Stimulated activated memory B cell treated with anti-CD40 and anti-IgM and Interleukin-4, amounts not matched to agents 10 μg/mL and 1 μg/mL and 100 μg/mL, for 72 hours (primary cell): Measurements from ENCODE around the gene SMARCD1.

ENCODE experiments used
- ATAC-seq: fragments of 150-1000 bp; cut with Tn5 transposase; 2 replicates; pipeline ENCODE4 v1.10.0; 2021
- H3K27ac Mint-ChIP-seq: one replicate; pipeline ENCODE4 v1.8.0; 2022; ENCODE audit warnings: mild to moderate bottlenecking, mixed read lengths
- H3K27me3 Mint-ChIP-seq: one replicate; pipeline ENCODE4 v1.8.0; 2022; ENCODE audit warnings: mixed read lengths
- H3K36me3 Mint-ChIP-seq: one replicate; pipeline ENCODE4 v1.8.0; 2022; ENCODE audit warnings: mixed read lengths
- H3K4me1 Mint-ChIP-seq: one replicate; pipeline ENCODE4 v1.8.0; 2022; ENCODE audit warnings: mixed read lengths
- H3K4me3 Mint-ChIP-seq: one replicate; pipeline ENCODE4 v1.8.0; 2022; ENCODE audit warnings: mild to moderate bottlenecking, moderate library complexity, mixed read lengths
- H3K9me3 Mint-ChIP-seq: one replicate; pipeline ENCODE4 v1.8.0; 2022; ENCODE audit warnings: mixed read lengths

The SMARCD1 gene

GRCh38 chr12:50065726-50066310 is 19.3 kb upstream of the SMARCD1 start:
- peaks cover 37% of the 10 kb centered on the region for H3K27me3 Mint-ChIP-seq
- no peaks in the 10 kb centered on the region for H3K36me3 Mint-ChIP-seq
- no peak for ATAC-seq
- H3K4me3 Mint-ChIP-seq, result no peak overlapping the region
- H3K9me3 Mint-ChIP-seq, result no peaks in the 10 kb centered on the region
- no peak overlapping the region for H3K27ac Mint-ChIP-seq
- H3K4me1 Mint-ChIP-seq, result peaks cover 10% of the 10 kb centered on the region

GRCh38 chr12:50066402-50066801 is 18.7 kb upstream of the SMARCD1 start:
- H3K9me3 Mint-ChIP-seq, result no peaks in the 10 kb centered on the region
- H3K27me3 Mint-ChIP-seq, result peaks cover 31% of the 10 kb centered on the region
- ATAC-seq, result no peak
- no peak overlapping the region for H3K27ac Mint-ChIP-seq
- H3K4me1 Mint-ChIP-seq, result peaks cover 10% of the 10 kb centered on the region
- H3K36me3 Mint-ChIP-seq, result no peaks in the 10 kb centered on the region
- H3K4me3 Mint-ChIP-seq, result no peak overlapping the region

- no peaks in the 10 kb centered on the region for H3K36me3 Mint-ChIP-seq
- H3K4me3 Mint-ChIP-seq, result no peak overlapping the region
- ATAC-seq, result no peak
- peaks cover 10% of the 10 kb centered on the region for H3K4me1 Mint-ChIP-seq
- H3K9me3 Mint-ChIP-seq, result no peaks in the 10 kb centered on the region
- peaks cover 23% of the 10 kb centered on the region for H3K27me3 Mint-ChIP-seq
- H3K27ac Mint-ChIP-seq, result no peak overlapping the region
Measured at GRCh38 chr12:50069069-50069468, 16.1 kb upstream of the SMARCD1 start.

- ATAC-seq, result no peak
- peaks cover 10% of the 10 kb centered on the region for H3K4me1 Mint-ChIP-seq
- no peak overlapping the region for H3K27ac Mint-ChIP-seq
- H3K27me3 Mint-ChIP-seq, result peaks cover 18% of the 10 kb centered on the region
- H3K4me3 Mint-ChIP-seq, result no peak overlapping the region
- no peaks in the 10 kb centered on the region for H3K9me3 Mint-ChIP-seq
- no peaks in the 10 kb centered on the region for H3K36me3 Mint-ChIP-seq
Measured at GRCh38 chr12:50069539-50069938, 15.6 kb upstream of the SMARCD1 start.

GRCh38 chr12:50070314-50071060 is 14.7 kb upstream of the SMARCD1 start:
- Mint-ChIP-seq H3K4me1 (peaks cover 16% of the 10 kb centered on the region), H3K36me3 (no peaks in the 10 kb centered on the region), H3K4me3 (no peak overlapping the region), H3K9me3 (no peaks in the 10 kb centered on the region), H3K27me3 (peaks cover 17% of the 10 kb centered on the region), H3K27ac (no peak overlapping the region)
- peak; percentile 60 for ATAC-seq

GRCh38 chr12:50072198-50072907 is 12.8 kb upstream of the SMARCD1 start:
- Mint-ChIP-seq H3K27me3 (peaks cover 21% of the 10 kb centered on the region), H3K4me1 (peaks cover 16% of the 10 kb centered on the region), H3K9me3 (no peaks in the 10 kb centered on the region), H3K4me3 (no peak overlapping the region), H3K36me3 (no peaks in the 10 kb centered on the region), H3K27ac (no peak overlapping the region)
- no peak for ATAC-seq

- Mint-ChIP-seq H3K27ac (no peak overlapping the region), H3K27me3 (peaks cover 28% of the 10 kb centered on the region), H3K36me3 (no peaks in the 10 kb centered on the region), H3K4me3 (no peak overlapping the region), H3K9me3 (no peaks in the 10 kb centered on the region), H3K4me1 (peaks cover 16% of the 10 kb centered on the region)
- ATAC-seq, result no peak
Measured at GRCh38 chr12:50073206-50073605, 11.9 kb upstream of the SMARCD1 start.

GRCh38 chr12:50073712-50074111 is 11.4 kb upstream of the SMARCD1 start:
- Mint-ChIP-seq H3K27me3 (peaks cover 28% of the 10 kb centered on the region), H3K9me3 (no peaks in the 10 kb centered on the region), H3K4me3 (no peak overlapping the region), H3K4me1 (peaks cover 16% of the 10 kb centered on the region), H3K36me3 (no peaks in the 10 kb centered on the region), H3K27ac (no peak overlapping the region)
- no peak for ATAC-seq

- ATAC-seq, result peak; percentile 90
- Mint-ChIP-seq H3K27me3 (peaks cover 28% of the 10 kb centered on the region), H3K36me3 (no peaks in the 10 kb centered on the region), H3K9me3 (no peaks in the 10 kb centered on the region), H3K4me3 (no peak overlapping the region), H3K27ac (peak overlapping the region; percentile 61), H3K4me1 (peaks cover 12% of the 10 kb centered on the region)
Measured at GRCh38 chr12:50074936-50075807, 10.0 kb upstream of the SMARCD1 start.

GRCh38 chr12:50075808-50076170 is 9.4 kb upstream of the SMARCD1 start:
- H3K27me3 Mint-ChIP-seq, result peaks cover 28% of the 10 kb centered on the region
- no peak overlapping the region for H3K4me3 Mint-ChIP-seq
- no peaks in the 10 kb centered on the region for H3K36me3 Mint-ChIP-seq
- H3K4me1 Mint-ChIP-seq, result peaks cover 6% of the 10 kb centered on the region
- no peak for ATAC-seq
- no peak overlapping the region for H3K27ac Mint-ChIP-seq
- H3K9me3 Mint-ChIP-seq, result no peaks in the 10 kb centered on the region

- Mint-ChIP-seq H3K27ac (peak overlapping the region; percentile 11), H3K36me3 (no peaks in the 10 kb centered on the region), H3K27me3 (peaks cover 28% of the 10 kb centered on the region)
Measured at GRCh38 chr12:50077099-50077498, 8.0 kb upstream of the SMARCD1 start.

GRCh38 chr12:50078281-50078680 is 6.9 kb upstream of the SMARCD1 start:
- Mint-ChIP-seq H3K9me3 (no peaks in the 10 kb centered on the region), H3K27ac (no peak overlapping the region), H3K4me1 (peaks cover 11% of the 10 kb centered on the region), H3K27me3 (peaks cover 19% of the 10 kb centered on the region), H3K36me3 (no peaks in the 10 kb centered on the region), H3K4me3 (no peak overlapping the region)
- ATAC-seq, result no peak

More at GRCh38 chr12:50077099-50077498, 8.0 kb upstream of the SMARCD1 start:
- Mint-ChIP-seq H3K4me3 (no peak overlapping the region), H3K9me3 (no peaks in the 10 kb centered on the region), H3K4me1 (peaks cover 10% of the 10 kb centered on the region)
- ATAC-seq, result no peak

GRCh38 chr12:50079771-50080170 is 5.4 kb upstream of the SMARCD1 start:
- ATAC-seq, result no peak
- Mint-ChIP-seq H3K4me3 (no peak overlapping the region), H3K36me3 (no peaks in the 10 kb centered on the region), H3K27ac (no peak overlapping the region), H3K9me3 (no peaks in the 10 kb centered on the region), H3K27me3 (peaks cover 11% of the 10 kb centered on the region), H3K4me1 (peaks cover 16% of the 10 kb centered on the region)

GRCh38 chr12:50081096-50081808 is 3.9 kb upstream of the SMARCD1 start:
- peaks cover 11% of the 10 kb centered on the region for H3K27me3 Mint-ChIP-seq
- H3K4me1 Mint-ChIP-seq, result peaks cover 21% of the 10 kb centered on the region
- peak overlapping the region; percentile 50 for H3K4me3 Mint-ChIP-seq
- H3K27ac Mint-ChIP-seq, result peak overlapping the region; percentile 80
- no peak for ATAC-seq
- no peaks in the 10 kb centered on the region for H3K9me3 Mint-ChIP-seq
- H3K36me3 Mint-ChIP-seq, result no peaks in the 10 kb centered on the region
